HCT116 (cell line): ENCODE results near the gene RPH3AL. TPM values are rescaled to one million over a fixed set of nuclear protein-coding genes. Genes with fewer than 3 reads are reported as not detected.

Source experiments
- ATAC-seq: fragments of 200-7000 bp; cut with Tn5 transposase; 2 replicates; pipeline ENCODE4 v1.9.1; 2020; ENCODE audit warnings: mild to moderate bottlenecking, moderate library complexity
- BruUV-seq: library from RNA; stranded (reverse); fragments of 400-500 nt; replicated peaks from 2 replicates; lab custom pipeline; 2021; lab: Mats Ljungman, UMichigan
- CTCF ChIA-PET: fragments of 300-600 bp; sonication (Branson Sonifier 250); formaldehyde crosslinking; loops from one replicate; lab custom pipeline; 2021; ENCODE audit warnings: antibody characterized with exemption; lab: Charles Lee
- POLR2A ChIA-PET: fragments of 300-600, 350-600 bp; sonication (Branson Sonifier 250); formaldehyde crosslinking; loops from one replicate; lab custom pipeline; 2021; ENCODE audit warnings: antibody characterized with exemption; lab: Charles Lee
- RAD21 ChIA-PET, 2 experiments: fragments of 300-600 bp; sonication (Branson Sonifier 250); formaldehyde crosslinking; loops; one replicate each; lab custom pipeline; 2023; ENCODE audit warnings: low total read pairs in 2 of 2; ENCODE audit not compliant: uncharacterized antibody in 2 of 2, unreplicated experiment in 2 of 2, low non-redundant PET in 1 of 2; lab: Charles Lee
- DNase-seq: peaks from one replicate; pipeline ENCODE4 v3.0.0-alpha.2; 2010; ENCODE audit warnings: low read depth, low spot score
- H2AFZ ChIP-seq: fragments of 200-600 bp; shearing (Covaris generic), sonication (generic); 2 replicates; pipeline ENCODE4 v1.6.1; 2017; ENCODE audit warnings: low read depth, mixed run types, mixed read lengths, antibody characterized with exemption, low read length; ENCODE audit not compliant: poor library complexity, severe bottlenecking
- H3K27ac ChIP-seq: 2 replicates; pipeline ENCODE4 v1.5.1; 2012; ENCODE audit warnings: low read depth, low read length
- H3K27me3 ChIP-seq: fragments of 200-600 bp; sonication (generic); 2 replicates; pipeline ENCODE4 v1.6.1; 2016; ENCODE audit warnings: mixed run types, low read length, mixed read lengths; ENCODE audit not compliant: insufficient read depth
- H3K36me3 ChIP-seq, 2 experiments: fragments of 200-500 bp in 1 of 2; fragments of 200-600 bp in 1 of 2; sonication (Bioruptor generic) in 1 of 2; sonication (generic) in 1 of 2; 2 replicates each; pipeline versions ENCODE4 v1.5.1 to v1.6.1; 2014 to 2016; ENCODE audit warnings: low read length in 2 of 2, inconsistent platforms in 1 of 2, mixed read lengths in 1 of 2, mixed run types in 1 of 2; ENCODE audit not compliant: insufficient read depth in 2 of 2, control insufficient read depth in 1 of 2
- H3K4me1 ChIP-seq, 2 experiments: fragments of 200-600 bp in 1 of 2; sonication (generic) in 1 of 2; 2 replicates each; pipeline versions ENCODE4 v1.5.1 to v1.6.1; 2012 to 2017; ENCODE audit warnings: low read length in 2 of 2, inconsistent platforms in 1 of 2, mild to moderate bottlenecking in 1 of 2, mixed read lengths in 1 of 2, mixed run types in 1 of 2, moderate library complexity in 1 of 2; ENCODE audit not compliant: insufficient read depth in 2 of 2, control insufficient read depth in 1 of 2
- H3K4me2 ChIP-seq: fragments of 200-600 bp; sonication (generic); 2 replicates; pipeline ENCODE4 v1.6.1; 2017; ENCODE audit warnings: mixed run types, low read length, mixed read lengths
- H3K4me3 ChIP-seq, 2 experiments: fragments of 200-600 bp in 1 of 2; sonication (generic) in 1 of 2; replicated peaks in 1 of 2; 2 replicates each; pipeline ENCODE4 v1.5.1; 2011 to 2016; ENCODE audit warnings: low read length in 2 of 2, control low read depth in 1 of 2, low read depth in 1 of 2, mild to moderate bottlenecking in 1 of 2, mixed read lengths in 1 of 2, mixed run types in 1 of 2
- H3K79me2 ChIP-seq: fragments of 200-600 bp; sonication (generic); 2 replicates; pipeline ENCODE4 v1.6.1; 2017; ENCODE audit warnings: mild to moderate bottlenecking, mixed run types, low read length, moderate library complexity, mixed read lengths; ENCODE audit not compliant: insufficient read depth
- H3K9ac ChIP-seq: fragments of 200-600 bp; sonication (generic); 2 replicates; pipeline ENCODE4 v1.6.1; 2016; ENCODE audit warnings: low read length, mixed read lengths
- H3K9me2 ChIP-seq: fragments of 200-600 bp; sonication (generic), shearing (Covaris generic); 2 replicates; pipeline ENCODE4 v1.6.1; 2017; ENCODE audit warnings: mixed run types, mild to moderate bottlenecking, moderate library complexity; ENCODE audit not compliant: insufficient read depth
- H3K9me3 ChIP-seq, 2 experiments: fragments of 200-500 bp in 1 of 2; fragments of 200-600 bp in 1 of 2; sonication (Bioruptor generic) in 1 of 2; sonication (generic) in 1 of 2; 2 replicates each; pipeline ENCODE4 v1.6.1; 2014 to 2017; ENCODE audit warnings: low read length in 2 of 2, mixed read lengths in 2 of 2, inconsistent platforms in 1 of 2, low read depth in 1 of 2, mild to moderate bottlenecking in 1 of 2, mixed run types in 1 of 2, moderate library complexity in 1 of 2; ENCODE audit not compliant: control insufficient read depth in 1 of 2, insufficient read depth in 1 of 2
- H4K20me1 ChIP-seq: fragments of 200-600 bp; sonication (generic), shearing (Covaris generic); 2 replicates; pipeline ENCODE4 v1.6.1; 2017; ENCODE audit warnings: mixed run types, mild to moderate bottlenecking, moderate library complexity; ENCODE audit not compliant: insufficient read depth
- CBX3 ChIP-seq: IDR thresholded peaks from 2 replicates; pipeline ENCODE4 v1.6.1; 2012; ENCODE audit warnings: low read depth
- EGR1 ChIP-seq: IDR thresholded peaks from 2 replicates; pipeline ENCODE4 v1.6.1; 2012; ENCODE audit warnings: low read depth
- ELF1 ChIP-seq: IDR thresholded peaks from 2 replicates; pipeline ENCODE4 v1.6.1; 2012; ENCODE audit warnings: low read depth, borderline replicate concordance
- EZH2 ChIP-seq: fragments of 200-600 bp; sonication (generic); IDR thresholded peaks from 2 replicates; pipeline ENCODE4 v1.6.1; 2017; ENCODE audit warnings: antibody characterized with exemption, mixed run types
- FOSL1 ChIP-seq: IDR thresholded peaks from 2 replicates; pipeline ENCODE4 v1.6.1; 2012; ENCODE audit warnings: low read depth
- POLR2AphosphoS5 ChIP-seq: IDR thresholded peaks from 2 replicates; pipeline ENCODE4 v1.6.1; 2011; ENCODE audit warnings: mild to moderate bottlenecking, low read depth, low read length, moderate library complexity
- REST ChIP-seq: IDR thresholded peaks from 2 replicates; pipeline ENCODE4 v1.6.1; 2012; ENCODE audit warnings: low read depth
- SIN3A ChIP-seq: IDR thresholded peaks from 2 replicates; pipeline ENCODE4 v1.6.1; 2012; ENCODE audit warnings: low read depth
- intact Hi-C: fragments of 100-400 bp; cut with micrococcal nuclease; formaldehyde crosslinking; loops from 2 replicates; pipeline ENCODE4 v1.10.0; 2022
- total RNA-seq: library from RNA; stranded (reverse); gene quantifications from one replicate; pipeline ENCODE4 v1.2.1, GENCODE V29; 2021; ENCODE audit not compliant: unreplicated experiment

Gene RPH3AL
- total RNA-seq, 1 experiment from 2014 or later, result 17.0 TPM

DNA sequence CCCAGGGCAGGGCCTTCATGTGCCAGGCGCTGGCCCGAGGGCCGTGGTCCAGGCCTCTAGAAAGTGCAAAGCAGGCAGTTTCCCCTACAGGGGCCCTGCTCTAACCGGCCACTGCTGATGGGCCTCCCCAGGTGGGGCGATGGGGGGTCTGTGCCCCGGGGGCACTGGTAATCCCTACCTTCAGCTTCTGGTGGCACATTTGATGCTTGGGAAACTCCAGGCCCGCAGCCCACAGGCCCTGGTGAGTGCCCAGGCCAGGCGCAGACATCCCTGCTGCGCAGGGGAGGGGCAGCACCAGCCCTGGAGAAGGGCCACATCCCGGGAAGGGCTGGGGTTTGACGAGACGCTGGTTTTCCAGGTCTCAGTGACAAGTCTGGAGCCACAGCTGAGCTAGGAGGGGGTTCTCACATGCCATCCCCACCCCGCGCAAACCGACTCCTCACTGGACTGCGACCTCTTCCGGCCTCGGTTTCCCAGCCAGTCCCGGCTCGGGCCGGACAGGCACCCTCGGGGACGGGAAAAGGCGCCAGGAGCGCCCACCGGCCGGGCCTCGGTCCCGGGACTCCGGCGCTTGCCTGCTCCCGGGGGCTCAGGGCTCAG lies 172.7 kb downstream of the RPH3AL start:
- Histone ChIP-seq H3K27ac (peak overlapping the region; percentile 5; the same call in 1 of the 2 replicates), H3K36me3 (no peaks in the 10 kb centered on the region), H3K9ac (peak overlapping the region; percentile 75), H3K27me3 (no peaks in the 10 kb centered on the region), H2AFZ (no peak overlapping the region), H4K20me1 (no peaks in the 10 kb centered on the region), H3K4me1 (peaks cover 22 to 27% of the 10 kb centered on the region in 2 experiments), H3K4me2 (peak overlapping the region; percentile 86), H3K9me3 (no peaks in the 10 kb centered on the region), H3K79me2 (peaks cover 8% of the 10 kb centered on the region; the same call in 1 of the 2 replicates), H3K4me3 (peak overlapping the region; percentile 46 to 72), H3K9me2 (no peaks in the 10 kb centered on the region)
- DNase-seq (no peak), ATAC-seq (no peak)
- CTCF ChIA-PET, result no interaction called here
- no TSS peak for BruUV-seq
- intact Hi-C loops, result no loop called here
- TF ChIP-seq CBX3, result no peak
- no peak for TF ChIP-seq EZH2
- no peak for TF ChIP-seq ELF1
- TF ChIP-seq EGR1, result no peak
- no peak for TF ChIP-seq SIN3A
- TF ChIP-seq FOSL1, result no peak
- no peak for TF ChIP-seq REST
- no peak for TF ChIP-seq POLR2AphosphoS5
- RAD21 ChIA-PET, result interaction anchor here in 1 of 2 experiments (0.6 kb wide), 1 partner anchor 20 kb away, joined by 3 read pairs; no protein-coding TSS in a partner anchor
- POLR2A ChIA-PET, result no interaction called here
